ENCODE measurements around the gene TMEM170A. TPM values are rescaled to one million over a fixed set of nuclear protein-coding genes. Genes with fewer than 3 reads are reported as not detected.
"Not testable (repeated sequence)": the region's sequence is repeated elsewhere in the genome, so short reads cannot be mapped to it uniquely, and the experiment has no call there.

TMEM170A gene
- total RNA-seq, 1 experiment from 2014 or later = 45.6 TPM

GRCh38 chr16:75457485-75458021, 6.9 kb downstream of the TMEM170A start:
- peaks cover 4% of the 10 kb centered on the region for H3K36me3 Mint-ChIP-seq
- no peaks in the 10 kb centered on the region for H3K27me3 Mint-ChIP-seq (ENCODE audit: low read depth)
- H3K9me3 Mint-ChIP-seq = no peaks in the 10 kb centered on the region
- ATAC-seq = no peak
- H3K27ac Mint-ChIP-seq = no peak overlapping the region
- no peak overlapping the region for H3K4me3 Mint-ChIP-seq
- DNase-seq (ENCODE audit: low spot score) = no peak
- no peak for TF ChIP-seq ZNF396 (CRISPR knock-in tag; IDR thresholded peaks at IDR 0.05; ENCODE audit: borderline replicate concordance)
- TF ChIP-seq HMGA2 (CRISPR knock-in tag; IDR thresholded peaks at IDR 0.05) = no peak
- ChIA-PET CTCF (interaction anchor here (1.3 to 2.9 kb wide), 3 partner anchors 8 to 60 kb away, joined by 3 to 13 read pairs (median 3); partner anchors contain the start of gene TMEM170A), POLR2A (no interaction called here)
- peaks cover 73% of the 10 kb centered on the region for H3K4me1 Mint-ChIP-seq

GRCh38 chr16:75456971-75457370, 7.5 kb downstream of the TMEM170A start:
- no peak for DNase-seq (ENCODE audit: low spot score)
- TF ChIP-seq ZNF281 (CRISPR knock-in tag; IDR thresholded peaks at IDR 0.05) (no peak), RELA (CRISPR knock-in tag; IDR thresholded peaks at IDR 0.05; ENCODE audit: borderline replicate concordance) (no peak), TCF7 (CRISPR knock-in tag; IDR thresholded peaks at IDR 0.05; ENCODE audit: low read depth) (no peak), ZNF532 (CRISPR knock-in tag; IDR thresholded peaks at IDR 0.05; ENCODE audit: borderline replicate concordance) (no peak)
- TF ChIP-seq, protein P1, sequence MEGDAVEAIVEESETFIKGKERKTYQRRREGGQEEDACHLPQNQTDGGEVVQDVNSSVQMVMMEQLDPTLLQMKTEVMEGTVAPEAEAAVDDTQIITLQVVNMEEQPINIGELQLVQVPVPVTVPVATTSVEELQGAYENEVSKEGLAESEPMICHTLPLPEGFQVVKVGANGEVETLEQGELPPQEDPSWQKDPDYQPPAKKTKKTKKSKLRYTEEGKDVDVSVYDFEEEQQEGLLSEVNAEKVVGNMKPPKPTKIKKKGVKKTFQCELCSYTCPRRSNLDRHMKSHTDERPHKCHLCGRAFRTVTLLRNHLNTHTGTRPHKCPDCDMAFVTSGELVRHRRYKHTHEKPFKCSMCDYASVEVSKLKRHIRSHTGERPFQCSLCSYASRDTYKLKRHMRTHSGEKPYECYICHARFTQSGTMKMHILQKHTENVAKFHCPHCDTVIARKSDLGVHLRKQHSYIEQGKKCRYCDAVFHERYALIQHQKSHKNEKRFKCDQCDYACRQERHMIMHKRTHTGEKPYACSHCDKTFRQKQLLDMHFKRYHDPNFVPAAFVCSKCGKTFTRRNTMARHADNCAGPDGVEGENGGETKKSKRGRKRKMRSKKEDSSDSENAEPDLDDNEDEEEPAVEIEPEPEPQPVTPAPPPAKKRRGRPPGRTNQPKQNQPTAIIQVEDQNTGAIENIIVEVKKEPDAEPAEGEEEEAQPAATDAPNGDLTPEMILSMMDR (IDR thresholded peaks at IDR 0.05) = no peak
- ChIA-PET POLR2A (no interaction called here), CTCF (interaction anchor here (0.5 to 2.9 kb wide), 6 partner anchors 8 to 80 kb away, joined by 3 to 13 read pairs (median 3); partner anchors contain the start of gene TMEM170A)
- ATAC-seq = no peak
- Mint-ChIP-seq H3K27ac (peak overlapping the region; percentile 61), H3K27me3 (ENCODE audit: low read depth) (no peaks in the 10 kb centered on the region), H3K4me1 (peaks cover 68% of the 10 kb centered on the region), H3K36me3 (peaks cover 4% of the 10 kb centered on the region), H3K9me3 (no peaks in the 10 kb centered on the region), H3K4me3 (no peak overlapping the region)

- DNase-seq (ENCODE audit: low spot score); H3K4me3 Mint-ChIP-seq; H3K9me3 Mint-ChIP-seq; H3K36me3 Mint-ChIP-seq; H3K27me3 Mint-ChIP-seq (ENCODE audit: low read depth); POLR2A ChIA-PET: not testable (repeated sequence)
- H3K4me1 Mint-ChIP-seq = peaks cover 64% of the 10 kb centered on the region
- CTCF ChIA-PET = interaction anchor here (0.5 to 2.9 kb wide), 5 partner anchors 7 to 81 kb away, joined by 3 to 13 read pairs (median 3); partner anchors contain the start of gene TMEM170A
- peak; percentile 59 for ATAC-seq
- H3K27ac Mint-ChIP-seq = peak overlapping the region; percentile 61
Observed at GRCh38 chr16:75456486-75456885, 8.0 kb downstream of the TMEM170A start.

- Mint-ChIP-seq H3K4me1 (peaks cover 57% of the 10 kb centered on the region), H3K9me3 (no peaks in the 10 kb centered on the region), H3K36me3 (peaks cover 13% of the 10 kb centered on the region), H3K27ac (no peak overlapping the region), H3K27me3 (ENCODE audit: low read depth) (no peaks in the 10 kb centered on the region), H3K4me3 (no peak overlapping the region)
- DNase-seq (ENCODE audit: low spot score) (no peak), ATAC-seq (no peak)
- CTCF ChIA-PET = interaction anchor here (1.0 to 2.9 kb wide), 5 partner anchors 8 to 256 kb away, joined by 3 to 13 read pairs (median 4); partner anchors contain the start of gene TMEM170A
- POLR2A ChIA-PET = interaction anchor here (0.6 kb wide), 1 partner anchor 138 kb away, joined by 5 read pairs; no protein-coding TSS in a partner anchor
- TF ChIP-seq ZNF121 (CRISPR knock-in tag; IDR thresholded peaks at IDR 0.05) (no peak), PREB (CRISPR knock-in tag; IDR thresholded peaks at IDR 0.05; ENCODE audit: borderline replicate concordance) (no peak), JUN (CRISPR knock-in tag; IDR thresholded peaks at IDR 0.05) (no peak), ATF2 (CRISPR knock-in tag; IDR thresholded peaks at IDR 0.05; ENCODE audit: borderline replicate concordance, low read depth) (no peak), ZNF219 (CRISPR knock-in tag; IDR thresholded peaks at IDR 0.05; ENCODE audit: borderline replicate concordance) (no peak), NR1H2 (CRISPR knock-in tag; IDR thresholded peaks at IDR 0.05) (no peak), ELF4 (CRISPR knock-in tag; IDR thresholded peaks at IDR 0.05; ENCODE audit: low read depth) (no peak)
- TF ChIP-seq, protein P2, sequence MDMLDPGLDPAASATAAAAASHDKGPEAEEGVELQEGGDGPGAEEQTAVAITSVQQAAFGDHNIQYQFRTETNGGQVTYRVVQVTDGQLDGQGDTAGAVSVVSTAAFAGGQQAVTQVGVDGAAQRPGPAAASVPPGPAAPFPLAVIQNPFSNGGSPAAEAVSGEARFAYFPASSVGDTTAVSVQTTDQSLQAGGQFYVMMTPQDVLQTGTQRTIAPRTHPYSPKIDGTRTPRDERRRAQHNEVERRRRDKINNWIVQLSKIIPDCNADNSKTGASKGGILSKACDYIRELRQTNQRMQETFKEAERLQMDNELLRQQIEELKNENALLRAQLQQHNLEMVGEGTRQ (CRISPR knock-in tag; IDR thresholded peaks at IDR 0.05) = no peak
Observed at GRCh38 chr16:75455677-75456076, 8.8 kb downstream of the TMEM170A start.

Data from WTC11 (cell line).